Right renal pelvis (tissue), 4 donors: ENCODE results near the gene POLR1F. TPM values are rescaled to one million over a fixed set of nuclear protein-coding genes. Genes with fewer than 3 reads are reported as not detected.

Experiments used
- DNase-seq, 4 donors: peaks; one replicate each; pipeline ENCODE4 v3.0.0-alpha.2; 2013; ENCODE audit warnings: low read depth in 4 of 4, low spot score in 3 of 4, missing footprints in 1 of 4
- polyA plus RNA-seq, 4 donors: library from polyadenylated mRNA; unstranded; fragments of 120-200 nt; gene quantifications; one replicate each; pipeline ENCODE4 v1.2.1, GENCODE V29; 2013; ENCODE audit not compliant: insufficient read length in 4 of 4

Gene POLR1F
- polyA plus RNA-seq, 4 donors: 19.8 to 25.8 (median 24.2) TPM

GRCh38 chr7:19677180-19677579 lies 31.7 kb downstream of the POLR1F start:
- DNase-seq: no peak

- no peak for DNase-seq
These were observed 33.0 kb downstream of the POLR1F start for GRCh38 chr7:19675816-19676215.

- no peak for DNase-seq
These were observed 34.4 kb downstream of the POLR1F start for GRCh38 chr7:19674266-19674960.

- DNase-seq: no peak
These were observed 38.0 kb downstream of the POLR1F start for GRCh38 chr7:19670806-19671205.

- peak in 2 of 4 donors; percentile 5 to 7 for DNase-seq
These were observed 43.3 kb downstream of the POLR1F start for GRCh38 chr7:19665399-19666008.

- DNase-seq: no peak
These were observed 44.9 kb downstream of the POLR1F start for GRCh38 chr7:19663816-19664462.

GRCh38 chr7:19648791-19649190 lies 60.0 kb downstream of the POLR1F start:
- DNase-seq: no peak

Other genes with a start within 250 kb of the POLR1F start
- gene TMEM196, start 64.6 kb upstream of the POLR1F start, polyA plus RNA-seq: under 1 TPM in 1 of 4 donors, not detected in 3; 0.03 TPM